ENCODE results near the gene NEGR1. TPM values are rescaled to one million over a fixed set of nuclear protein-coding genes. Genes with fewer than 3 reads are reported as not detected.

NEGR1 gene
- total RNA-seq, 4 donors from 2014 or later, result 4.6 to 5.7 (median 5.0) TPM

DNA sequence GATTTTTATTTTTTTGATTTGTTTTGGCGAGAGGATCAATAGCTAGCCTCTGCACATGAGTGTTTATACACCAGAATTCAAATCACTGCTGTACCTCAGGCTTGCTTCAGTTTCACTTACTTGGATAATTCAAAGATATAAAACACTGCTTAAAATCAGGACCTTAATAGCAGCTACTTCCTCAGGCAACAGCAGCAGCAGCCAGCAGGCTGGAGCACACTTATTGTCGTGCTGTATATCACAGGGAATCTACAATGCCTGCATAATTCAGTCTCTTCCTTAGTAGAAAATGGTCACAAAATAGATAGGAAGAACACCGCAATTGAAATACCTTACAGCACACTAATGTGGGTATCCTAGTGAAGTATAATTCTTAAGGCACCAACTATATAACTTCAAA lies 497.3 kb downstream of the NEGR1 start:
- ATAC-seq, result no peak
- H3K27ac ChIP-seq, result no peak overlapping the region
- DNase-seq, result no peak
- H3K4me3 ChIP-seq, result no peak overlapping the region
- no peaks in the 10 kb centered on the region for H3K36me3 ChIP-seq
- in situ Hi-C loops (cut with MboI; ENCODE audit: low sequenced_read_pairs in 4 of 4), result no loop called here
- TF ChIP-seq, protein P1, sequence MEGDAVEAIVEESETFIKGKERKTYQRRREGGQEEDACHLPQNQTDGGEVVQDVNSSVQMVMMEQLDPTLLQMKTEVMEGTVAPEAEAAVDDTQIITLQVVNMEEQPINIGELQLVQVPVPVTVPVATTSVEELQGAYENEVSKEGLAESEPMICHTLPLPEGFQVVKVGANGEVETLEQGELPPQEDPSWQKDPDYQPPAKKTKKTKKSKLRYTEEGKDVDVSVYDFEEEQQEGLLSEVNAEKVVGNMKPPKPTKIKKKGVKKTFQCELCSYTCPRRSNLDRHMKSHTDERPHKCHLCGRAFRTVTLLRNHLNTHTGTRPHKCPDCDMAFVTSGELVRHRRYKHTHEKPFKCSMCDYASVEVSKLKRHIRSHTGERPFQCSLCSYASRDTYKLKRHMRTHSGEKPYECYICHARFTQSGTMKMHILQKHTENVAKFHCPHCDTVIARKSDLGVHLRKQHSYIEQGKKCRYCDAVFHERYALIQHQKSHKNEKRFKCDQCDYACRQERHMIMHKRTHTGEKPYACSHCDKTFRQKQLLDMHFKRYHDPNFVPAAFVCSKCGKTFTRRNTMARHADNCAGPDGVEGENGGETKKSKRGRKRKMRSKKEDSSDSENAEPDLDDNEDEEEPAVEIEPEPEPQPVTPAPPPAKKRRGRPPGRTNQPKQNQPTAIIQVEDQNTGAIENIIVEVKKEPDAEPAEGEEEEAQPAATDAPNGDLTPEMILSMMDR (IDR thresholded peaks at IDR 0.05 in 4 of 5, conservative IDR thresholded peaks at IDR 0.05 in 1 of 5), result no peak
- no peak for TF ChIP-seq POLR2A (IDR thresholded peaks at IDR 0.05)
- no peaks in the 10 kb centered on the region for H3K9me3 ChIP-seq
- intact Hi-C loops (cut with DNase I; ENCODE audit: low total_unique reads), result no loop called here
- no peaks in the 10 kb centered on the region for H3K27me3 ChIP-seq
- no peaks in the 10 kb centered on the region for H3K4me1 ChIP-seq

DNA sequence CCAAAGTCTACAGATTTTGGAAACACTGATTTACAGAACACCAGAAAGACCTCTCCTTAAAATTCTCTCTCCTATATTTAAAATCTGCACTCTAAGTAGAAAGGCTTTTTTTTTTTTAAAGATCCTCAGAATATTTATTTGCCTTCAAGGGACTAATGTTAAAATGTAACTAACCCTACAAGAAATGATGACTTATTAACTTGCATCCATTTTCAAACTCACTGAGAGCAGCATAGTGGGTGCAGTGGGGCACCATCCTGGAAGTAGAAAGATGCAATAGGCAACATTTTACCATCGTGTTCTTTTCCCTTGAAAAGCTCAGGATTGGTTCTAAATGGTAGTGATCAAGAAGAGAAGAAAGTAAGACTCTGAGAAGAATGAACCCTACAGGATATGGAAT lies 498.1 kb downstream of the NEGR1 start:
- no peaks in the 10 kb centered on the region for H3K4me1 ChIP-seq
- intact Hi-C loops (cut with DNase I; ENCODE audit: low total_unique reads) (no loop called here), in situ Hi-C loops (cut with MboI; ENCODE audit: low sequenced_read_pairs in 4 of 4) (no loop called here)
- H3K27me3 ChIP-seq, result no peaks in the 10 kb centered on the region
- no peak overlapping the region for H3K27ac ChIP-seq
- no peak for ATAC-seq
- no peak for DNase-seq
- H3K4me3 ChIP-seq, result no peak overlapping the region
- no peaks in the 10 kb centered on the region for H3K9me3 ChIP-seq
- TF ChIP-seq, protein P1 (IDR thresholded peaks at IDR 0.05 in 4 of 5, conservative IDR thresholded peaks at IDR 0.05 in 1 of 5), result no peak
- no peak for TF ChIP-seq POLR2A (IDR thresholded peaks at IDR 0.05)
- H3K36me3 ChIP-seq, result no peaks in the 10 kb centered on the region

DNA sequence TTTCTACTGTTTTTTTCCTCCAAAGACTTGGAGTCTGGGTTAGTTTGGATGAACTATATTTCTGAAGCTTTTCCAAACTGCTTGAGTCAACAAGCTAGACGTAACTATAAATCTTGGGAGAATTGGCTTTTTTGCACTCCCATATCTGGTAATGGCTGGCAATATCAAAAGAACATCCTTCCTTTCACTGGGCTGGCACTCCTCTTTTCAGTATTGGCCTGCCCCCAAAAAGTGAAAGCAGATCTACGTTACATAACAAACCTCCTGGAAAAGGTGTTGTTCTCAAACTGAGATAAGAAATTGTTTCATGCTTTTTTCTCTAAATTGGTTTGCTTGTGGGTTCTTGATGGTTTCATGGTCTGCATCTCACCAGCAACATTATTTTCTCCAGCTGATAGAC lies 499.3 kb downstream of the NEGR1 start:
- H3K9me3 ChIP-seq, result no peaks in the 10 kb centered on the region
- in situ Hi-C loops (cut with MboI; ENCODE audit: low sequenced_read_pairs in 4 of 4), result no loop called here
- DNase-seq (no peak), ATAC-seq (no peak)
- no peak overlapping the region for H3K4me3 ChIP-seq
- no peaks in the 10 kb centered on the region for H3K36me3 ChIP-seq
- no peaks in the 10 kb centered on the region for H3K27me3 ChIP-seq
- intact Hi-C loops (cut with DNase I; ENCODE audit: low total_unique reads), result no loop called here
- no peak for TF ChIP-seq POLR2A (IDR thresholded peaks at IDR 0.05)
- TF ChIP-seq, protein P1 (IDR thresholded peaks at IDR 0.05 in 4 of 5, conservative IDR thresholded peaks at IDR 0.05 in 1 of 5), result no peak
- no peaks in the 10 kb centered on the region for H3K4me1 ChIP-seq
- H3K27ac ChIP-seq, result no peak overlapping the region

DNA sequence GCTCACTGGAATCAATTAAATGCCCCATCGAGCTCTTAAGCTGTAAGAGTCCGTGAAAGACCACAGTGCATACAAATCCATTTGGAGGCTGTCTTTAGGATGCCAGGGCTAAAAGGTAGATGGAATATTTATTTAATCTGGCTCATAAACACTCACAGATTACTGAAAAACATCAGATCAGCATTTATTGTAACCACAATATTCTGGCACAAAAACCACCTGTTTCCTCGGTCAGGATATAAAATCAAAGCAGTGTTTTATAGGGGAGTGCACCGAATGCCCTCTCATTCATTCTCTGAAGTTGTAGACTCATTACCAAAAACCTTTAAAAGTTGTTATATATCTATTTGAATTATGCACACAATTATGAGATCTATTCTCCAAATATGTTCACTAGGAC lies 500.9 kb downstream of the NEGR1 start:
- no peak for ATAC-seq
- no peak for TF ChIP-seq POLR2A (IDR thresholded peaks at IDR 0.05)
- TF ChIP-seq, protein P1 (IDR thresholded peaks at IDR 0.05 in 4 of 5, conservative IDR thresholded peaks at IDR 0.05 in 1 of 5), result no peak
- DNase-seq, result no peak
- no peaks in the 10 kb centered on the region for H3K27me3 ChIP-seq
- intact Hi-C loops (cut with DNase I; ENCODE audit: low total_unique reads), result no loop called here
- no peak overlapping the region for H3K27ac ChIP-seq
- in situ Hi-C loops (cut with MboI; ENCODE audit: low sequenced_read_pairs in 4 of 4), result no loop called here
- no peaks in the 10 kb centered on the region for H3K9me3 ChIP-seq
- H3K4me1 ChIP-seq, result no peaks in the 10 kb centered on the region
- no peaks in the 10 kb centered on the region for H3K36me3 ChIP-seq
- H3K4me3 ChIP-seq, result no peak overlapping the region

DNA sequence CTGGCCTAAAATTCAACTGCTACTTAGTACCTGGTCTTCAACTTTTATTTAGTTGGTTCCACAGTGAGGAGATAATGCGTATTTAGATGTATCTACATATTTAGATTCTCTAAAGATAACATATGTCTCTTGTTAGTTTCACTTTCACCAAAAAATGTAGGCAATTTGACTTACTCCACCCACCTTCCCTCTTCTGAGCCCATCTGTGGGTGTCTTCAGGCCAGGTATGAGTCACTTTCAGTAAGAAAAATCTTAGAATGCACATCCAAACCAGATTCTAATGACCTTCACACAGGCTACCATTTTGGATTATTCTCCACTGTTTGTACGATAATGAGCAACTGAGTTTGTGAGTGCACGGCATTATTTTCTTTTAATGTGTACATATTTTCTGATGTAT lies 501.7 kb downstream of the NEGR1 start:
- no peak overlapping the region for H3K27ac ChIP-seq
- in situ Hi-C loops (cut with MboI; ENCODE audit: low sequenced_read_pairs in 4 of 4), result no loop called here
- no peaks in the 10 kb centered on the region for H3K36me3 ChIP-seq
- H3K9me3 ChIP-seq, result no peaks in the 10 kb centered on the region
- ATAC-seq, result no peak
- DNase-seq, result no peak
- no peak overlapping the region for H3K4me3 ChIP-seq
- TF ChIP-seq POLR2A (IDR thresholded peaks at IDR 0.05), result no peak
- TF ChIP-seq, protein P1 (IDR thresholded peaks at IDR 0.05 in 4 of 5, conservative IDR thresholded peaks at IDR 0.05 in 1 of 5), result no peak
- no peaks in the 10 kb centered on the region for H3K4me1 ChIP-seq
- no peaks in the 10 kb centered on the region for H3K27me3 ChIP-seq
- intact Hi-C loops (cut with DNase I; ENCODE audit: low total_unique reads), result no loop called here
